HG03469 (cell line): ENCODE results near the gene ARHGAP5.

Source experiments
- ATAC-seq: cut with Tn5 transposase; IDR thresholded peaks from one replicate; pipeline ENCODE4 v1.9.1; 2021; ENCODE audit warnings: mild to moderate bottlenecking, moderate library complexity, moderate number of reproducible peaks; ENCODE audit not compliant: unreplicated experiment

The ARHGAP5 gene

GRCh38 chr14:32076278-32077080, 625 bp upstream of the ARHGAP5 start:
- no peak for ATAC-seq

- no peak for ATAC-seq
Observed at GRCh38 chr14:32078023-32078857, 1.1 kb downstream of the ARHGAP5 start.

GRCh38 chr14:32078858-32079216, 1.7 kb downstream of the ARHGAP5 start:
- ATAC-seq: no peak

- ATAC-seq: no peak
Observed at GRCh38 chr14:32079264-32079663, 2.2 kb downstream of the ARHGAP5 start.

GRCh38 chr14:32080001-32080510, 3.0 kb downstream of the ARHGAP5 start:
- ATAC-seq: no peak

GRCh38 chr14:32081901-32082300, 4.8 kb downstream of the ARHGAP5 start:
- ATAC-seq: no peak

- no peak for ATAC-seq
Observed at GRCh38 chr14:32083315-32083624, 6.2 kb downstream of the ARHGAP5 start.

- no peak for ATAC-seq
Observed at GRCh38 chr14:32083789-32084188, 6.7 kb downstream of the ARHGAP5 start.

- no peak for ATAC-seq
Observed at GRCh38 chr14:32085182-32085844, 8.2 kb downstream of the ARHGAP5 start.

GRCh38 chr14:32085845-32086383, 8.8 kb downstream of the ARHGAP5 start:
- ATAC-seq: no peak

GRCh38 chr14:32087173-32087861, 10.2 kb downstream of the ARHGAP5 start:
- ATAC-seq: no peak

- ATAC-seq: no peak
Observed at GRCh38 chr14:32087907-32088306, 10.8 kb downstream of the ARHGAP5 start.

GRCh38 chr14:32090686-32091085, 13.6 kb downstream of the ARHGAP5 start:
- ATAC-seq: no peak

- ATAC-seq: no peak
Observed at GRCh38 chr14:32099473-32099872, 22.4 kb downstream of the ARHGAP5 start.

GRCh38 chr14:32100175-32100574, 23.1 kb downstream of the ARHGAP5 start:
- no peak for ATAC-seq

GRCh38 chr14:32102152-32102787, 25.2 kb downstream of the ARHGAP5 start:
- ATAC-seq: peak; percentile 73

- ATAC-seq: no peak
Observed at GRCh38 chr14:32102968-32103367, 25.9 kb downstream of the ARHGAP5 start.

GRCh38 chr14:32104308-32104707, 27.2 kb downstream of the ARHGAP5 start:
- no peak for ATAC-seq

GRCh38 chr14:32104803-32105202, 27.7 kb downstream of the ARHGAP5 start:
- no peak for ATAC-seq
